Omental fat pad (tissue), 4 donors: ENCODE measurements around the gene ZFYVE26. TPM values are rescaled to one million over a fixed set of nuclear protein-coding genes. Genes with fewer than 3 reads are reported as not detected.
"Not testable (repeated sequence)": the region's sequence is repeated elsewhere in the genome, so short reads cannot be mapped to it uniquely, and the experiment has no call there.

ENCODE experiments used
- ATAC-seq: fragments of 150-250 bp; one replicate; pipeline ENCODE4 v1.9.1; 2016; ENCODE audit warnings: mild to moderate bottlenecking, moderate library complexity; ENCODE audit not compliant: low FRiP score
- DNase-seq: peaks from one replicate; pipeline ENCODE4 v3.0.0-alpha.2; 2019; ENCODE audit warnings: low spot score
- total RNA-seq, 4 donors: library from RNA; depleted of rRNA; stranded (reverse); fragments of >200 nt; gene quantifications; one replicate each; pipeline ENCODE4 v1.1.0, GENCODE V29; 2016
- TF ChIP-seq, protein P1 (sequence below), 3 donors: fragments of 450-650 bp; IDR thresholded peaks; one replicate each; pipeline ENCODE4 v1.5.1; 2016 to 2017; ENCODE audit warnings: antibody characterized with exemption in 3 of 3, mild to moderate bottlenecking in 3 of 3, moderate library complexity in 2 of 3

Gene ZFYVE26
- total RNA-seq, 4 donors from 2014 or later, result 24.1 to 33.7 (median 25.0) TPM

DNA sequence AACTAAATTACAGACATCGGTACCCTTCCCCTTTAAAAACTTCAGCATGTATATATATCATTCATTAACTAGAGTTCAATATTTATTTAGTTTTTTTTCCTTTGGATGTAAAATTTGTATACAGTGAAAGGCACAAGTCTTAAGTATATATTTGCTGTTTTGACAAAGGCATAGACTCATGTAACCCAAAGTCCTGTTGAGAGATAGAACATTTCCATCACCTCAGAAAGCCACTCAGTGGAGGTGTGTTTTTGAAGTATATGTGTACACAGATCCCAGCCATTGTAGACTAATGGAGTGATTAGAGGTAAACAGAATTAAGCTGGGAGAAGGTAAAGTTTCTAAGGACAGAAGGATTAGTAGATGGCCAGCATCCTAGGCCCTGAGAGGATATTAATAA, 99.3 kb downstream of the ZFYVE26 start:
- TF ChIP-seq, protein P1, sequence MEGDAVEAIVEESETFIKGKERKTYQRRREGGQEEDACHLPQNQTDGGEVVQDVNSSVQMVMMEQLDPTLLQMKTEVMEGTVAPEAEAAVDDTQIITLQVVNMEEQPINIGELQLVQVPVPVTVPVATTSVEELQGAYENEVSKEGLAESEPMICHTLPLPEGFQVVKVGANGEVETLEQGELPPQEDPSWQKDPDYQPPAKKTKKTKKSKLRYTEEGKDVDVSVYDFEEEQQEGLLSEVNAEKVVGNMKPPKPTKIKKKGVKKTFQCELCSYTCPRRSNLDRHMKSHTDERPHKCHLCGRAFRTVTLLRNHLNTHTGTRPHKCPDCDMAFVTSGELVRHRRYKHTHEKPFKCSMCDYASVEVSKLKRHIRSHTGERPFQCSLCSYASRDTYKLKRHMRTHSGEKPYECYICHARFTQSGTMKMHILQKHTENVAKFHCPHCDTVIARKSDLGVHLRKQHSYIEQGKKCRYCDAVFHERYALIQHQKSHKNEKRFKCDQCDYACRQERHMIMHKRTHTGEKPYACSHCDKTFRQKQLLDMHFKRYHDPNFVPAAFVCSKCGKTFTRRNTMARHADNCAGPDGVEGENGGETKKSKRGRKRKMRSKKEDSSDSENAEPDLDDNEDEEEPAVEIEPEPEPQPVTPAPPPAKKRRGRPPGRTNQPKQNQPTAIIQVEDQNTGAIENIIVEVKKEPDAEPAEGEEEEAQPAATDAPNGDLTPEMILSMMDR (IDR thresholded peaks at IDR 0.05), result no peak
- ATAC-seq (no peak), DNase-seq (no peak)

DNA sequence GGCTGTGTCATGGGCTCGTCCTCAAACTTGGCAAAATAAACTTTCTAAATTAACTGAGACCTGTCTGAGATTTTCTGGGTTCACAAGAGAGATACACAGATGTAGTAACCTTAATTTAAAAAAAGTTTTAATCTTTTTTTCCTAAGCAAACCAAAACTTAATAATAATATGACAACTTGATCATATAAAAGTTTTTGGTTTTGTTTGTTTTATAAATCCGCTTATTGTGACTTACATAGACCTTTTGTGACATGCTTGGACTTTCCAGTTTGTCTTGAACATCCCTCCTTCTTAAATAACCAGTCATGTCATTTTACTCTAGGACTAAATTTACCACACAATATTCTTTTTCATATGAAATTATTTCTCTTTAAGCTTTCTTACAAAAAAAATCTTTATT, 106.2 kb downstream of the ZFYVE26 start:
- ATAC-seq, result no peak
- no peak for DNase-seq
- TF ChIP-seq, protein P1 (IDR thresholded peaks at IDR 0.05), result no peak

DNA sequence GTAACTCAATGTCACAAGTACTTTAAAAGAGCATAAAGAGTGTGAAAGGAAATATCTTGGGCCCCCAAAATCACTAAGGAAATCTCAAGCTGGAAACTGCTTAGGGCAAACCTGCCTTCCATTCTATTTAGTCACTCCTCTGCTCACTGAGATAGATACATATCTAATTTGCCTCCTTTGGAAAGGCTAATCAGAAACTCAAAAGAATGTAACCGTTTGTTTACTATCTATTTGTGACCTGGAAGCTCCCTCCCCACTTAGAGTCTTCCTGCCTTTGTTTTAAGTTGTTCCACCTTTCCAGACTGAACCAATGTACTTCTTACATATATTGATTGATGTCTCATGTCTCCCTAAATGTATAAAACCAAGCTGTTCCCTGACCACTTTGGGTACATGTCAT, 106.6 kb downstream of the ZFYVE26 start:
- ATAC-seq, DNase-seq: not testable (repeated sequence)

DNA sequence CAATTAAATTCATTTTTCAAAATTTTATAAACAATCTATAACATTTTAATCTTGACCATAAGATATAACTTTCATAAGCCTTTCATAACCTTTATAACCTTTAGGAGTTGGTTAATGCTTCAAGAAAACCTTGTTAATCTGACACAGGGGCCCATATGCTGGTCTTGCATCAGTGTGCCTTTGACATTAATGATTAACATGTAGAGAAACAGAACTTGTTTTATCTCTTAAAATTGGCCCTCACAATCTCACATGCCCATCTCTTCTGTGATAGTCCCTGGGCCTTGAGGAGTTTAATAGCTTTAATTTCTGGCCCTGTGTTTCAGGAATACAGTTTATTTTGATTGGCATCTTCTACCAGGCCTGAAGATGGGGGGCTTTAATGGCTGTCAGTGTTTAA, 107.0 kb downstream of the ZFYVE26 start:
- ATAC-seq, DNase-seq: not testable (repeated sequence)

DNA sequence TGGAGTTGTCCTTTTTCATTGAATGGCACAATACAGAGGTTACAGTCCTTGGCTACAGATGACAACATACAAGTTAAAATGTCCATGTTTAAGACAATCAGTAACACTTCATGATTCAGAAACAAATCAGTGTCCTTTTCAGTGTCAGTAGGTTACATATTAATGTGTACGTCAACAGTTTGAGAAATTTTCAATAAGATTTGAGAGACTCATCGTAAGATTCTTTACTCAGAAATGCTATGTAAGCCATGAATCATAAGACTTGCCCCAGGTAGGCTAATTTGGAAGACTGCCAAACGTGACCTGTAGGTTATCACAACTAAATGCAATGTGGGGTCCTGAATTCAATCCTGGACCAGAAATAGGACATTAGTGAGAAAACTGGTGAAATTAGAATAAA, 111.2 kb downstream of the ZFYVE26 start:
- ATAC-seq, result no peak
- TF ChIP-seq, protein P1 (IDR thresholded peaks at IDR 0.05), result no peak
- DNase-seq, result no peak

DNA sequence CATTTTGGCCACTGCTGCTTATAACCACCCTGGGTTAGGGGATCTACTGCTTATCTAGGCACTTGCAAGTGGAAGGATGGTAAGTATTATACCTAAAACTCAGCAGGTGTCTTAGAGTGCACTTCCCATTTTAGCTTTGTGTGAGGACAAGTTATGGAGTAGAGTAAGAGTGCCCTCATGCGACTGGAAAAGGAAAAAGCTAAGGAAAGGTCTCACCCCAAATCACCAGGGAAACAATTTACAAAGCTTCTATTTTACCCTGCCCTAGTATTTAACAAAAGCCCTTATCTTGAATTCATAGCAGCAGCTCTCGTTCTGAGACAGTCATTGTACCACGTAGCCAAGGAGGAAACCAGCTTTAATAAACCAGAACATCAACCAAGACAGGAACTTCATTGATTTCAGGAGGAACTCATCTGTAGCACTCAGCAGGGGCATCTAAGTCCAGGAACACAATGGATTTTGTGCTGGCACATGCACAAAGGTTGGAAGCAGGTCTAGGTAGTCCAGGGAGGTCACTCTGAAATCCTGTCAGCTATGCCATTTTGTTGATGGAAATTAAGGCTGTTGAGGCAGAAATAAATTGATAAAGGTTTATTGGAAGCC, 111.8 kb downstream of the ZFYVE26 start:
- DNase-seq (no peak), ATAC-seq (peak; percentile 64)
- TF ChIP-seq, protein P1 (IDR thresholded peaks at IDR 0.05), result no peak

DNA sequence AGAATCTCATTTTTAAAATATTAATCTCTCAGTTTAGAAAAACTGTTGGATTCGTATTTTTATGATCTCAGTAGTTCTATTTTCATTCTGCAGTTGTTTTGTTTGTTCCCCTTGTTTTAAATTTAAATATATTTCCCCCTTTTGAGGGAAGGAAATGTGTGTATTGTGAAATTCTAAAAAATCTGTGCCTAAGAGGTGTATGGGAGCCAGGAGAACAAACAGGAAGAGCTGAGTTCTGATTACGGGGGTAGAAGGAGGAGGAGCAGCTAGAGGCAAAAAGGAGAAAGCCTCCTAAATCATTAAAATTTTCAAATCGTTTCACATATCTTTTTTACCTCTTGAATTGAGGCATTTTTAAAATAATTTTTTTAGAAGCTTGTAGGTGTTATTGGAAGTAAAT, 112.4 kb downstream of the ZFYVE26 start:
- DNase-seq, result no peak
- ATAC-seq, result no peak
- TF ChIP-seq, protein P1 (IDR thresholded peaks at IDR 0.05), result no peak

DNA sequence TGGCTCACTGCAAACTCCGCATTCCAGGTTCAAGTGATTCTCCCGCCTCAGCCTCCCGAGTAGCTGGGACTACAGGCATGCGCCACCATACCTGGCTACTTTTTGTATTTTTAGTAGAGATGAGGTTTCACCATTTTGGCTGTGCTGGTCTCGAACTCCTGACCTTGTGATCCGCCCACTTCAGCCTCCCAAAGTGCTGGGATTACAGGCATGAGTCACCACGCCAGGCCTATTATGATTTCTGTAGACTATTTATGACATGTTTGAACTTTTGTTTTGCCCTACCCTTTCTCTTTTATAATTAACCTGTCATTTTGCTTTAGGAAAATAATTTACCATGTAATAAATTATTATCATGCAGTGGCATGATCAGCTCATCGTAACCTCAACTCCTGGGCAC, 114.9 kb downstream of the ZFYVE26 start, which contains the start of gene RDH12:
Gene RDH12, plus strand, starts transcription at position 395 of the 400 bp plus-strand sequence. CDS start 20,757 bp downstream, outside the sequence.
- ATAC-seq, DNase-seq: not testable (repeated sequence)

DNA sequence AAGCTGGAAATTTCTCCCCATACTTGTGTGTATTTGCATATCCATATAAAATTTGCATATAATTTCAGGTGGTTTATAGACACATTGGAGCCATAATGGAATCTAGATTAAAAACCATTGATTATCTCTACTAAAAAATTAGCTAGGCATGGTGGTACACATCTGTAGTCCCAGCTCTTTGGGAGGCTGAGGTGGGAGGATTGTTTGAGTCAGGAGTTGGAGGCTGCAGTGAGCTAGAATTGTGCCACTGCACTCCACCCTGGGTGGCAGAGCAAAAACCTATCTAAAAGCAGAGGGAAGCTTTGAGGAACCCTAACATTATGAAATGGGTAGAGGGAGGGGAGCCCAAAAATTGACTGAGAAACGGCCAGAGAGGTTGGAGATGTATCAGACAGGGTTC, 118.2 kb downstream of the ZFYVE26 start:
- no peak for DNase-seq
- ATAC-seq, result no peak
- TF ChIP-seq, protein P1 (IDR thresholded peaks at IDR 0.05), result no peak
